ENCODE results near the gene STAB2. TPM values are rescaled to one million over a fixed set of nuclear protein-coding genes. Genes with fewer than 3 reads are reported as not detected.
A peak's percentile ranks its signal among the peaks of the same experiment; 100 is the strongest.

STAB2 gene
- not detected for total RNA-seq

DNA sequence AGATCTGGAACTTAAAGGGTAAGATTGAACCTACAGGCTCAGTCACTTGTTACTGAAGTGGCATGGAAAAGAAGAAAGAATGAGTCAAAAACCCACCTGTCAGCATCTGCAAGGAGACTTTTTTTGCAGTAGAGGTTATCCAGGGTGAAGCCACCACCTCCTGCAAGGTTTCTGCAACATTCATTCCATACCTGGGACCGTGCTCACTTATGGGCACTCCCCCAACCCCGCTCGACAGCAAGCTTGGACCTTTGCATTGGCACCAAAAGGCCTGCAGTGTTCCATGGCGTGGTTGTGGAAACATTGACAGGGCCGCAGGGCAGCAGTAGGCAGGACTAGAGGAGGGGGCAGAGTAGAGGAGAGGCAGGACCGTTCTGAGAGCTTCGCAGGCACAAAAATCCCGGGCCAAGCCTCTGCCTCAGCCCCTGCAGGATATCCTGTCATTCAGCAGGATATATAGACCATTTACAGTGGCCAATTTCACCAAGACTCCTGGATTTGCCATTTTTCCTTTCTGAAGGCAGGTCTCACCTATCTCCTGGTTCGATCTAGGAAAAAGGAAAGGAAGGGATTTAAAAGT lies at the start of gene STAB2:
TSS of gene STAB2 (plus strand) at position 483 of the 580 bp plus-strand sequence. CDS start 204 bp downstream, outside the sequence.
- DNase-seq: no peak

DNA sequence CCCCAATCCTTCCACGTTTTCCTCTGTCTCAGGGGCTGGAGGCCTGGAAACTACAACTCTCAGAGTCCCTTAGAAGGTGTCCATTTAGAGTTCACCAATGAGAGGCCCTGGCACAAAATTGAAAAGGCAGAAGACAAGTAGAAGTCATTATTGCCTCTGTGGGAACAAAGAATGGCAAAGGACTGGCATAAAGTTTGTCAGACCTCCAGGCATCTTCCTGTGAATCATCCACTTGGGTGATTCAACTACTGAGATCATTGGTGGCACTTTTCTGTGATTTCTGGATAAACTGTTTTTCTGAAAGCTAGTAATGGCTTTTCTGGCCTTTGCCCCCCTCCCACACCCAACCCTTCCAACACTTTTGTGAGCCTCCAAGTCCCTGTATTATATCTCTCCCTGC lies 48.7 kb upstream of the STAB2 start:
- DNase-seq: no peak

DNA sequence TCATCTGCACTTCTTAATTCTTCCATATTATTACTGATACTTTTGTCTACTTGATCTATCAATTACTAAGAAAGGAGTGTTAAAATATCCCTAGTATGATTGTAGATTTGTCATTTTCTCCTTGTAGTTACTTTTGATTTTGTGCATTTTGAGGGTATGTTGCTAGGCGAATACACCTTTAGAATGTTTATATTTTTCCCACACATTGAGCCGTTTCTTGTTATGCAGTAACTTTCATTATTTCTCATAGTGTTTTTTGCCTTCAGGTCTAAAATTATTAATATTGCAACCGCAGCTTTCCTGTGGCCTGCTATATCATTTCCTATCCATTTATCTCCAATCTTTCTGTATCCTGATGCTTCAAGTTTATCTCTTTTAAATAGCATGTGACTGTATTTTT lies 46.8 kb upstream of the STAB2 start:
- no peak for DNase-seq

- no peak for DNase-seq
Observed at GRCh38 chr12:103542078-103542477, 45.0 kb upstream of the STAB2 start.

DNA sequence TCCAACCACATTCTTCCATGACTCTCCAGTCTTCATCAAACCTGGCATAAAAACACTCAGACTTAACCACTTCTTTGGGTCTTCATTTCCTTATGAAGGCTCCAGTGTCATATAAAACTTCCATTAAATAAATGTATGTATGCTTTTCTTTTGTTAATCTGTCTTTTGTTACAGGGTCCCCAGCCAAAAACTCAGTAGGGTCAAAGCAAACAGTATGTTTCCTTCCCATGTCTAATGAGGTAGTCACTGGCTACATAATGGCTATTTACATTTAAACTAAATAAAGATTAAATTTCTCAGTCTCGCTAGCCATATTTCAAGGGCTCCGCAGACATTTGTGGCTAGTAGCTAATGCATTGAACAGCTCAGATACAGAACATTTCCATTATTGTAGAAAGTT lies 40.1 kb upstream of the STAB2 start:
- no peak for DNase-seq

DNA sequence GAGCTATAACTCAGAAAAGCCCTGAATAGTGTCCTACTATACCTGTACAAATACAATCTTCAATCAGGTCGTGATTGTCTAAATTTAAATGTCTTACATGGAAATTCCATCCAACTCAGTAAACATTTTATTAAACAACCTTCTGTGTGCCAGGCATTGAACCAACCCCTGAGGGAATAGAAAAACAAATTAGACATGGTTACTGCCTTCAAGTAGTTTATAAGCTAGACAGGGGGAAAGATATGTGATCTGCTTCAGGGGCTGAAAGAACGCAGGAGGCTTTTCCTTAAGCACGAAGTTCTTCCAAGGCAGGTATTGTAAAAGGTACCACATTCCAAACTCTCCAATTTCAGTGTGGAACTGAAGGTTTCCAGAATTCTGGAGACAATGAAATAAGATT lies 39.7 kb upstream of the STAB2 start:
- DNase-seq: no peak

GRCh38 chr12:103547929-103548328 lies 39.1 kb upstream of the STAB2 start:
- DNase-seq: no peak

GRCh38 chr12:103548622-103549601 lies 38.2 kb upstream of the STAB2 start:
- peak; percentile 66 for DNase-seq

- no peak for DNase-seq
Observed at GRCh38 chr12:103556890-103557627, 30.0 kb upstream of the STAB2 start.

GRCh38 chr12:103557628-103558010 lies 29.5 kb upstream of the STAB2 start:
- DNase-seq: no peak

GRCh38 chr12:103558879-103559278 lies 28.2 kb upstream of the STAB2 start:
- no peak for DNase-seq

- DNase-seq: no peak
Observed at GRCh38 chr12:103560604-103561101, 26.4 kb upstream of the STAB2 start.

GRCh38 chr12:103561174-103561573 lies 25.9 kb upstream of the STAB2 start:
- no peak for DNase-seq

DNA sequence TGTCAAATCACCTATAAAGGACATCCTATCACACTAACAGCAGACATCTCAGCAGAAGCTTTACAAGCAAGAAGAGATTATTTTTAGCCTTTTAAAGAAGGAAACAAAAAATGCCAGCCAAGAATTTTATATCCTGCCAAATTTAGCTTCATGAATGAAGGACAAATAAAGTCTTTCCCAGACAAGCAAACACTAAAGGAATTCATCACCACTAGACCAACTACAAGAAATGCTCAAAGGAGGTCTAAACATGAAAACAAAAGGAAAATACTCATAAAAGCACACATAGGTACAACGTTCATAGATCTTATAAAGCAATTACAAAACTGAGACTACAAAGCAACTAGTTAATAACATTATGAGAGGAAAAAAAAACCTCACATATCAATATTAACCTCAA lies 20.7 kb upstream of the STAB2 start:
- no peak for DNase-seq

GRCh38 chr12:103569278-103569677 lies 17.8 kb upstream of the STAB2 start:
- no peak for DNase-seq

- DNase-seq: no peak
Observed at GRCh38 chr12:103571286-103571685, 15.8 kb upstream of the STAB2 start.

GRCh38 chr12:103572312-103573045 lies 14.6 kb upstream of the STAB2 start:
- DNase-seq: no peak

GRCh38 chr12:103573185-103573584 lies 13.9 kb upstream of the STAB2 start:
- no peak for DNase-seq

DNA sequence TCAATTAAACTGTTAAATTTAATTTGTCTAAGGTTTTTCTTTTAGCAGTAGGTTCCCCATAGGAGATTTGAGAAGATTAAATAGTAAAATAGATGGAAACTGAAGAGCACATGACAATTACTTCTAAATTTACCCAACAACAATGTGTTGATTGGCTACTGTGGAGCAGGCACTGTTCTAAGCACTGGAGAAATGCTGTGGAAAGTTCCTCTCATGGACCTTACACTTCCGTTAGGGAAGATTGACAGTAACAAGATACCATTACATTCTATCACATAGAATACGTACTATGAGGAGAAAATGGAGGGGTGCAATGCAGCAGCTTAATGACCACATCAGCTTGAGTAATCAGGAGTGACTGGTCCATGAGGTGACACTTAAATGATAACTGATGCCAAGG lies 8.1 kb upstream of the STAB2 start:
- DNase-seq: no peak

DNA sequence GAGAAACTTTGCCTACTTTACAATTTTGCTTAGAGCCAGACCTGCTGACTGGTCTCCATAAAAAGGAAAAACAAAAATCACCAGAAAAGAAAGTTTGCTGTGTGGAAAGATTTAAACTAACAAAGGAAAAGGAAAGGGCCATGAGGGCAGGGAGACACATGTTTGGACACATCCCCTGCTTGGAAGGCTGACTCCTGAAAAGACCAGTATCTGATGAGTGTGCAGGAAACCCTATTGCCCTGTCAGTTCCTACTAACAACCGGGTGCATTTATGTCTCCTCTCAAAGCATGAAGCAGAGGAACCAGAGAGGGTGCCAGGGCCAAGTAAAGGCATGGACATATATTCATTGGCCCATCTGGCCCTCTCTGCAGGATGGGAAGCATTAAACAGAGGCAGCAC lies 7.0 kb upstream of the STAB2 start:
- no peak for DNase-seq

DNA sequence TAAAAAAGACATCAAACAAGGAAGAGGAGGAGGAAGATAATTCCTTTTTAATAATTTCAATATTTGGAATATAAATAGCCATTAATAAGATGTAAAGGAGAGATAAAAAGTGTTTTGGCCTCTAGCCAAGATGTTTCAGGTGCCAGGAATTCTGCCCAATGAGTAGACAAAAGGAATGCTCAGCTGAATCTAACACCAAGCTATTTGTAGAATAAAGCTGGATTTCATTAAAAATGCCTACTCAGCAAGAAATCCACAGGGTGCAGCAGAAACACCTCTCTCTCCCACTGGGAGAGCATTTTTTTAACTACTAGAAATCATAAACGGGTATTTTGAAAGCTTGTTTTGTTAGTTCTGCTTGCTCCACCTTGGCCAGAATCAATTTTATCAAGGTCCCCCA lies 4.1 kb upstream of the STAB2 start:
- no peak for DNase-seq

- no peak for DNase-seq
Observed at GRCh38 chr12:103586132-103586531, 941 bp upstream of the STAB2 start.

GRCh38 chr12:103588680-103589079 lies 1.6 kb downstream of the STAB2 start:
- no peak for DNase-seq
